ENCODE measurements around the gene ZNF367.
"Not testable (repeated sequence)": the region's sequence is repeated elsewhere in the genome, so short reads cannot be mapped to it uniquely, and the experiment has no call there.

ZNF367 gene

DNA sequence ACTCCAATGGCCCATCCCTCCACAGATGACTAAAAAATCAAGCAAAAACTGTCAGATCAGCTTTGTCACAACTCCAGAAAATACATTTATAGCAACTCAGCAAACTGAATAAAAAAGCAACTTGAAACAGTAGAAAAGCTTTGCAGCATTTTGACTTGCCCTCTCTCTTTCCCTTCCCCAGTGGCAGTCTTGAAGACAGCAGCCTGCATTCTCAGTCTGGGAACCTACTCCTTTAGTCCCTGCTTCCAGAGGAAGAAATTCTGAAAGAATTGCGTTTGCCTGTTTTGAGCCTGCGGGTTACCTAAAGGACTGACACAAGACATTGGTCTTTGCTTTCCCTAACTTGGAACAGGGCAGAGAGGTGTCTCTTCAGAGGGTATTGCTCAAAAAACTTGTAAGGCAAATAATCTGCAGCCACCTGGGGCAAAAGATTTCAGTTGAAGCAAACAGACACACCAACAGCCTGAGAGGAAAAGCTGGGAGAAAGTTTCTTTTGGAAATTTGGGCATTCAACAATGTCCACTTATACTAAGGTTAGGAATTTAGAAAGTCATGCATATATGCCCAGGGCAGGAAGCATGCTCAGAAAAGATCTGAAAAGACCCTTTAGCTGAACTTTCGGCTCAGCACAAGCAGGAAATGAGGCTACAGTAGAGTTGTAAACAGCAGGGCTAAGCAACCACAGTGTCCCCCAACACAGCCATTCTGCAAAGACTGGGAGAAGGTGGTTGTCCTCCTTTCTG is 19.4 kb downstream of the ZNF367 start:
- DNase-seq: no peak

DNA sequence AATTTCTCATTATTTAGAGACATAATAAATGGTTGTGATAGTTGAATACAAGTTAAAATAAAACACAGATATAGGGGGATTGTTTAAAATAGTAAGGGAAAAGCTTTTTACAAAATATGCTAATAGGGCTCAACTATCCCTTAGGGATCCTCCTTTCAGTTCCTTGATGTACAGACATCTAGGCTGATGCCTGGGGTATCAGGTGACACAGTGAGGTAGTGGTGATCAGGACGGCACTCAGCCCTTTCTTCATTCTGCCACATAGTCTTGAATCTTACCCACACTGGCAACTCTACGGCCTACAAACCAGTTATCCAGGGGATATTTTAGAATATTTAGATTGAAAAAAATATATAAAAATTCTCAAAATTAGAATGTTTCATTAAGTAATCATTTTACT is 22.2 kb downstream of the ZNF367 start:
- DNase-seq: no peak

DNA sequence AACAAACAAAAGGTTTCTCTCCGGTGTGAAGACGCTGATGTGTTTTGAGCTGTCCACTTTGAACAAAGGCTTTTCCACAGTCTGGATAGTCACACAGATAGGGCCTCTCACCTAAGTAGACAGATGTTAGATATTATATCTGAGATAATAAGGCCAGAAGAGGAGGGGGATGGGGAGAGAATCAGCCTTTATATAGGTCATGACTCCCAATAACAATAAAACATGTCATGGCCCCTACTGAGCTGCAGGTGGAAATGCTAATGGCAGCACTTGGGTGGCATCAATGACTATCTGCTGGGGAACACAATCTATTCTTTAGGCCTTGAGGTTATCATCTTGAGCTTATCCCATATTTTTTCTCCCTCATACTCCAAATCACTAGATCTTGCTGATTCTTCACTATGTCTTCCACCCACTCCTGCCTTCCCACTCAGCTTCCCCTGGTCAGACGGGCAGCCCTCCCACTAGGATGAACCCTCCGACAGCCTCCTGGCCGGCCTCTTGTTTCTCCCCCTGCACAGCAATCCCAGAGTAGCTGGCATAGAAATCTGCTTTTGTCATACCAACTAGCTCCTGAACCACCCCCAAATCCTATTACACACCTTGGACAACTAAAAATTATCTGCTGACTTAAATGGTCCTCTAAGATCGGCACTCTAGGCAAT is 23.2 kb downstream of the ZNF367 start:
- DNase-seq: no peak

DNA sequence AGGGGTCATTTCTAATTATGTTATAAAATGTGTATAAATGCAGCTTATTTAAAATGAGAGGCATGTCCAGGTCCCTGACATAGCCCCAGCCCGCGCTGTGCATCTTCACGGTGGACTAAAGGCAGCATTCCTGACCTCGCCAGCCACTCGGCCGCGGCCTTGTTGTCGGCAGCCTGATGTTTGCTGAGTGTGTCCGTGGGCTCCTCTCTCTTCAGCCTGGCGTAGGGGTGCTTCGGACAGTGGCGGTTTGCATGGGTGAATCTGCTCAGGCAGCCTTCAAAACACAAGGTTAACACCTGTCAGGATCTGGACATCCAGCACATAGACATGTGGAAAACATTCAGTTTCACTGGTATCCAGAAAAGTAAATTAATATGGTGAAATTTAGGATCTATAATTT is 25.9 kb downstream of the ZNF367 start:
- no peak for DNase-seq

DNA sequence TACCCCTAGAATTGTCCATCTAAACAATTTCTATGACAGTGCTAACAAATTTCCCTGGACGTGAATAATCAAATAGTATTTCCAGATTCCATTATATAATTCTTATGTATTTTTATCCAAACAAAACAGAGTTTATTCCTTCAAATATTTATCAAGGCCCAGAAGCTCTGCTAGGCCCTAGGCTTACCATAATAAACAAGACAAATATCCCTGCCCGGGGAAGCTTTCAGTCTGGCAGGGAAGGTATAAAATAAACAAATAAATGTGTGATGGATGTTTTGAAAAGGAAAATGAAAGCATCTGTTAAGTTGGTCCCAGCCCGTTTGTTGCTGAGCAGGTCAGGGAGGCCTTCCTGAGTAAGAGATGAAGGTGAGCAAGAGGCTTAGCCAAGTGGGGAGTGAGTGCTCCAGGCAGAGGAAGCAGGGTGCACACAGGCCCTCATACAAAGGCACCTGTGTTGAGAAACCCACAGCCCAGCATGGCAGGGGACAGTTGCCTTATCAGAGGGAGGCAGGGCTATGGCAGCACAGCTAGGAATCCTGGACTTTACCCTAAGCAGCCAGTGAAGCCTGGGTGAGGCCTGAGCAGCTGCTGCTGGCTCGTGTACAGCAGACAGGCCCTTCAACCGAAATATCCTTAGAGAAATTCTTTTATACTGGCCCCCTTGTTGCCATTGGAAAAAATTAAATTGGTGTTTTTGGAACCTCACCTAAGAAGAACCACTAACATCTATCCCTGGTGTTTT is 27.0 kb downstream of the ZNF367 start:
- no peak for DNase-seq

DNA sequence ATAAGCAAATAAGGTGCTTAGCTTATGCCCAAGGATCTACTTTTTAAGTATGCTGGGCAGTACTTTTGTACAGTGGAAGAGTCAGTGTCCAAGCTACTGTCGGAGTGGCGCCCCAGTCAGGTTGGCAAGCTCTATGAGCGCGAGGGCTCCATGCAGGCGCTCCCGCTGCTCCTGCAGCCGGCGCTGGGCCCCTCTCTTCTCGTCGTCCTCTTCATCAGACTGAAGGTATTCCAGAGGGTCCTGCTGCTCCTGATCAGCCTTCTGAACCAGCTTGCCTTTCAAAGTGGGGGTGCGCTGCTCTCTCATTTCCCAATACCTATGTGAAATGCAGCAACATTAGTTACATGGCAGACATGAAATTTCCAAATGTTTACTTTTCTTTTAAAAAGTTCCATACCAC is 30.0 kb downstream of the ZNF367 start:
- no peak for DNase-seq

DNA sequence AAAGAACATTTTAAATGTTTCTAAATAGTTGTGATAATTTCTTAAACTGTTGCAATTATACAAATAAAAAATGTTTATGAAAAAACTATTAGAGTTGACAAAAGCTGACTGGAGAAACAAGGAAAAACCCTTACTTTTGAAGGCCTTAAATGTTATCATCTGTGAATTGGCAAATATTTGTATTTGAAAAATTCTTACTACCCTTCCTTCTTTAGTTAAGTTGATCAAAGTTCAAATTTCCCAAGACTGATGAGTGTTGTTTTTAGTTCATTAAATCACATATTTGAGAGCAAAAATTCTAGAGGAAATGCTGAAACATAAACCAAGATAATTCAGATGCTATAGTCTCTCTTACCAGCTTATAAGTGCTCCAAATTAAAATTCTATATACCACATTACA is 32.0 kb downstream of the ZNF367 start:
- no peak for DNase-seq

DNA sequence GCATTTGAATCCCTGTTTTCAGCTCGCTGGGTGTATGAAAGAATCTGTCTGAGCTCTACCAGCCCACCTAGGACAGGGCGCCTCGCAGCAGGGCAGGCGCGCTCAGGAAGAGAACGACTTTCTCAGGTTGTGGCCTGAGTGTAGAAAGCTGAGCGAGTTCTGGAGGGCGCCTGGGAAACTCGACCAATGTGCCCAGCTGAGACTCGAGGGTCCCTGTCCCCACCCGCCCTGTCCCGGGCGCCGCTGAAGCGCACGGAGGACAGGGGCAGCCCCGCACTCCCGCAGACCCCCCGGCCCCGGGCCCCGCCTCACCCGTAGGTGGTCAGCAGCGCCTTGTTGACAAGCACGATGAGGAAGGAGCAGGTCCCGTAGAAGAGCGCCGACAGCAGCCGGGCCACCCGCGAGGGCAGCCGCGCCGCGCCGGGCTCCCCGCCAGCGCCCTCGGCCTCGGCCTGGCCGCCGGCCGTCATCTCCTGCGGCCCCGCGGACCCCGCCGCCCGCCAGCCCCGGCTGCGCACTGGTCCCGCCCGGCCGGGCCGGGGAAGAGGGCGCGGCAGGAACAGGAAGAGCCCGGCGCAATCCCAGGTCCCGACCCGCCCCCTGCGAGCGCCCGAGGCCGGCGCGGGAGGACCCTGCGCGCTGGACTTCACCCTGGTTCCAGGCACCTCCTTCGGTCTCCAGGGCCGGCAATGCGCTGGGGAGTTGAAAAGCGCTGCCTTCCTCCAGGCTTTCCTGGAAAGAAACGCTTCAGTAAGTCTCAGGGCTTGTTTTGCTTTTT is 34.8 kb downstream of the ZNF367 start, which contains the start of gene SLC35D2:
SLC35D2 (minus strand) TSS at position 547 of the 778 bp plus-strand sequence; CDS start at position 470, 77 bp downstream.
- DNase-seq: no peak

DNA sequence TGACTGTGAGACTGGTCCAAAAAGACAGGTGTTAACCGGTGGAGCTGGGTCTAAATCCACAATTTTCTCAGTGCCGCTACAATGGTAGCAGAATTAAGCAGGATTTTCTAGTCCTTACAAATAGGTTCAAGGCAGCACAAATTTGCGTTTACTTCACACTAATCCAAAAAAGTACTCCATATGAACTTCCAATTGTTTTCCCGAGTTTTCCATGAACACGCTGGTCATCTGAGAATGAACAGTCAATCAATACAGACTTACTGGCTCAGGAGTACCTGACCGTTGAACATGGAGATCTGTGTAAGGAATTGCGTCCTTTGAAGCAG is 35.4 kb downstream of the ZNF367 start:
- DNase-seq: no peak

DNA sequence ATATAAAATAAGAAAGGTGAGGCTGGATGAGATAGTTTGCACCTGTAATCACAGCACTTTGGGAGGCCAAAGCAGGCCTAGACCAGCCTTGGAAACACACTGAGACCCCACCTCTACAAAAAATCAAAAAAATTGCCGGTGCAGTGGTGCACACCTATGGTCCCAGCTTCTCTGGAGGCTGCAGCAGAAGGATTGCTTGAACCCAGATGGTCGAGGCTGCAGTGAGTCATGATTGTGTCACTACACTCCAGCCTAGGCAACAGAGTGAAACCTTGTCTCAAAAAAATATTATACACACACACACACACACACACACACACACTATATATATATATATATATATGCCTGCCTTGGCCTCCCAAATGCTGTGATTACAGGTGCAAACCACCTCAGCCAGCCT is 36.0 kb downstream of the ZNF367 start:
- DNase-seq: no peak

DNA sequence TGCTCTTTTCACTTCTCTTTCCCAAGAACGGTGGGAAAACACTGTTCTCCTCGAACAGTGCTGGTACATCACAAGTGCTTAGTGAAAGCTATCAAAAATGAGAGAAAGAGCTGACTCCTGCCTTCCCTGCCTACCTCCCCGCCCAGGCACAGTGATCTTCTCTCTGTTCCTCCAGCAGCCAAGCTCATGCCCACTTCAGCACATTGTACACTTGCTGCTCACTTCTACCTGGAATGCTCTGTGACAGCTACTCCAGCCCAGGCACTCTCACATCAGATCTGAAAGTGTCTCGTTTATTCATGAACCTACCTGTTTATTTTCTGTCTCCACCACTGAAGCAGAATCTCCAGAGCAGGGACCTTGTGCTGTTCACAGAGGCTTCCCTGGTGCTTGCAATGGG is 36.5 kb downstream of the ZNF367 start:
- DNase-seq: no peak

DNA sequence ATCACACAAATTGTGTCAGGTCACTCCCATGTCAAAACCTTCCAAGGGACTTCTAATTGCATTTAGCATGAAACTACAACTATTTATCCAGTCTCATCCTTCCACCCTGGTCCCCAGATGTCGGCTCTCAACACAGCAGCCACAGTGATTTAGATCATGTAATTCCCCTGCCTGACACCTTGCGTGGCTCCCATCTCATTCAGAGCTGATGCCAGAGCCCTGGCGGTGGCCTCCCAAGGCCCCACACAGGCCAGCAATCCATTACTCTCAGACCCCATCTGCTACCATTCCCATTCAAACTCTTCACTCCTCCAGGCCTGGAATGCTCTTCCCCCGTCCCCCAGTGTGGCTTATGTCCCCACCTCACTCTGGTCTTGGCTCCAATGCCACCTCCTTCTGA is 37.0 kb downstream of the ZNF367 start:
- DNase-seq: no peak

DNA sequence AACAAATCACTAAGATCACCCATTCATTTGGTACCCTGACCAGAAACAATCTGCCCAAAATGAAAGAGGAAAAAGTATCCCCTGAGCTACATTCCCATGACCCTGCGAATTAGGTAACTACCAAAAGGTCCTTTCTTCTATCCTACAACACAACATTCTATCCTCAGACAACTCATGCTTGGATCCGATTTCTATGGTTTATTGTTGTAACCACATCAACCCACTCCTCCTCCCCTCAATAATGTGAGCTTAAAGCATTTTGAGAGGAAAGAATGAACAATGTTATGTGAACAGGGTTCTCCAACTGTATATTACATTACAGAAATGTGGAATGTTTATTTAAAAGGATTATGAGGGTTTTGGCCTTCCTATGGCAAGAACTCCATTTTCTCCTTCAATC is 38.7 kb downstream of the ZNF367 start:
- no peak for DNase-seq

DNA sequence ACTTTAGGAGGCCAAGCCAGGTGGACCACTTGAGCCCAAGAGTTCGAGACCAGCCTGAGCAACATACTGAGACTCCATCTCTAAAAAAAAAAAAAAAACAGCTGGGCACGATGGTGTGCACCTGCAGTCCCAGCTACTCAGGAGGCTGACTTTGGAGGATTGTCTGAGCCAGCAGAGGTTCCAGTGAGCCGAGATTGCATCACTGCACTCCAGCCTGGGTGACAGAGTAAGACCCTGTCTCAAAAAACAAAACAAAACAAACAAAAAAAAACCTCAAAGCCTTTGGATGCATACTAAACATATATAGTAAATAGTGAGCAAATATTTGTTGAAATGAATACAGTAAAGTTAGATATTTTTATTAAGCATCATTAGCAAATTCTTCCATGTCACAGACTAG is 40.0 kb downstream of the ZNF367 start:
- DNase-seq: no peak

DNA sequence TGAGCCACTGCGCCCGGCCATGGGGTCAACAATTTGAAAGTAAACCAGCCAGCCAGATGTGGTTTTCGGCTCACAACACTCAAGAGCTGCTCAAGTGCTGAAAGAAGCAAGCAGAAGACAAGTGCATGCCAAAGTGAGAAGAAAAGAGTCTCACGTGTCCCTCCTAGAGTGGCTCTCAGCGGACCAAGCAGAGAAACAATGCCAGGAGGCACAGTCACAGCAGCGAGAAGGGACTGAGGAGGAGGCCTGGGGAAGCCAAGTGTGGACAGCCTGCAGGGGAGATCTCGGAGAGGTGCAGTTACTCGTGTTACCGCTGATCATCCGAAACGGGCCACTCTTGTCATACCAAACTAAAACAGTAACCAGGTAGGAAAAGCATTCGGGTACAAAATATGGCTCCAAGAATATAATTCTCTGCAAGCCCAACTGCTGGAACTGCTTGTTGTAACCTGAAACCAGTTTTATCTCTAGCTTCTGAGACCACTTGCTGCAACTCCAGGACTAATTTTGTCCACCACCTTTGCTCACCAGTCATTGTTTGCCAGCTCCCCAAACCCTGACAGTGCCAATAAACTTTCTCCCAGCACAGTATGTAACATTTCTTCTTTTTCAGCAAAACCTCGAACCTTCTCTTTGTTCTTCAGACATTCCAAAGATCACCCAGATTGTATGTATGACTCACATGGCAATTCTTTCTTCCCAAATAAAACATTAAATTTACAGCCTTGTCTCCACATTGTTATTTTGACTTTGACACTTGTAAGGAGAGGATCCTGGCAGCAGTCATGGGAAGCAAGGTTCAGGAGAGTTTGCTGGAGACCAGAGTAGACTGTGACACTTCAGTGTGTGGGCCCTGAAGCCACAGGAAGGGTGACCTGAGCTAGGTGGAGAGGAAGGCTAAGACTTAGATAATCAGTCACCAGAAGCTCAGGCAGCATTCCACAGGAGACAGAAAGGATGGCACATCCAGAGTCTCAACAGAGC is 41.0 kb downstream of the ZNF367 start:
- no peak for DNase-seq

DNA sequence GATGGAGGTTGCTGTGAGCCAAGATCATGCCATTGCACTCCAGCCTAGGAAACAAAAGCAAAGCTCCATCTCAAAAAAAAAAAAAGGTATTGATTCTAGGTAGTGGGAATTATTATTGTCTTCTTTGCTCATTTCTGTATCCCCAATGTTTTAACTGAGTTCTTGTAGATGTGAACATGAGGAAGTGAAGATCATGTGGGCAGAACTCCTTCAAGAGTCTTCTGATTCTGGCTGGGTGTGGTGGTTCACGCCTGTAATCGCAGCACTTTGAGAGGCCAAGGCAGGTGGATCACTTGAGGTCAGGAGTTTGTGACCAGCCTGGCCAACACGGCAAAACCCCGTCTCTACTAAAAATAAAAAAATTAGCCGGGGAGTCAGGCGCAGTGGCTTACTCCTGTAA is 42.7 kb downstream of the ZNF367 start:
- DNase-seq: not testable (repeated sequence)

DNA sequence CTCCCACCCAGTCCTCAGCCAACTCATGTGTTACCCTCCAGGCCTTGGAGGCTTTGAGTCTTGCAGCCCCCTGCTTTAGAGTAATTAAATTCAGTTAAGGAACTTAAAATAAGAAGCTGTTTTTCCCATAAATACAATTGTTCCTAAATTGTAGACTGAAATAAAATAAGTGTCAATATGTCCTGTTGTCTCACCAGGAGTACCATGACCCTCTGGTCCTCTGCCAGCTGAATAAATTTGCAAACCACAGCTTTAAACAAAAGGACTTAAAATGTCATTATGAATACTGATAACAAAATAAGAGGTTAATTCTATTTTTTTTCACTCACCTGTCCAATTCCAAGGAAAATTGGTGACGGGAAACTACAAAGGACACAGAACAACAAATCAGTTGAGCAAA is 50.2 kb downstream of the ZNF367 start:
- DNase-seq: no peak

DNA sequence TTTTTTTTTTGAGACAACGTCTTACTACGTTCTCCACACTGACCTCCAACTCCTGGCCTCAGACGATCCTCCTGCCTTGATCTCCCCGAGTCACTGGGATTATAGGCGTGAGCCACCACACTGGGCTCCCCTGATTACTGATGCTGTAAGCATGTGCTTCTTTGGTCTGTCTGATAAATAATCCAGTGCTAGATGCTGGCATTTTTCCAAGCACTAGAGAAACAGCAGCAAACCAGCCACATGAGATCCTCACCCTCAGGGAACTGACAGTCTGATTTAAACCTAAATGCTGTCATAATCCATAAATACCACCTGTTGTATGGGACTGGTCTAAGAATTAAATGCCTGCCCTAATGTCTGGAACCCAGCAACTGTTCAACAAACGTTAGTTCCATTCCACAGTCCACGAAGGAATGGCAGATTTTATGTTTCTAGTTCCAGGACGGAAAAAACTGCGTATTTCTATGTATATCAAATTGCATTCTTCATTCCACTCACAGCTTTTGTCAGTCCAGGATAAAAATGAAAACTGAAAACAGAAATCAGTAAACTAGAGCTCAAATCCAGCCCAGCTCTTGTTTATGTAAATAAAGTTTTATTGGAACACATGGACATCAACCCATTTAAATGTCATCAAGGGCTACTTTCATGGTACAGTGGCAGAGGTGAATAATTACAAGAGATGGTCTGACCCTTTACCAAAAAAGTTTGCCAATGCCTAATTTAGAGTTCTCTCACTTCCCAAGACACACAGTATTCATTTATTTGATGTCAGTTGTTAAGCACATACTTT is 54.8 kb downstream of the ZNF367 start:
- no peak for DNase-seq

DNA sequence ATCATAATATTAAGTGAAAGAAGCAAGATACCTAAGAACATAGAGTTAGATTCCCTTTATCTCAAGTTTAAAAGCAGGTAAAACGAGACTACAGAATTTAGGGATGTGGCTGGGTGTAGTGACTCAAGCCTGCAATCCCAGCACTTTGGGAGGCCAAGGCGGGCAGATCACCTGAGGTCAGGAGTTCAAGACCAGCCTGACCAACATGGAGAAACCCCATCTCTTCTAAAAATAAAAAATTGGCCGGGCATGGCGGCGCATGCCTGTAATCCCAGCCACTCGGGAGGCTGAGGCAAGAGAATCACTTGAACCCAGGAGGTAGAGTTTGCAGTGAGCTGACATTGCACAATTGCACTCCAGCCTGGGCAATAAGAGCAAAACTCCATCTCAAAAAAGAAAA is 56.1 kb downstream of the ZNF367 start:
- DNase-seq: not testable (repeated sequence)

DNA sequence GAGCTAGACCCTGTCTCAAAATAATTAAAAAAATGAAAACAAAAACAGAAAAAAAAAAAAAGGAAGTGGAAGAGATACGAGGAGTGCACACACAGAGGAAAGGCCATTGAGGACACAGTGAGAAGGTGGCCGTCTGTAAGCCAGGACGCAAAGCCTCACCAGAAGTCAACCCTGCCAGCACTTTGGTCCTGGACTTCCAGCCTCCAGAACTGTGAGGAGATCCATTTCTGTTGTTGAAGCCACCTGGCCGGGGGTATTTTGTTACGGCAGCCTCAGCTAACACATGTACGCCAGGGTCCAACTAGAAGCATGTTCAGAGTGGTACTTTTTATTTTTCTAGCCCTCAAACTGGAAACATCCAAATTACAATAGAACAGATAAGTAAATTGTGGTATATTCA is 56.5 kb downstream of the ZNF367 start:
- DNase-seq: no peak

DNA sequence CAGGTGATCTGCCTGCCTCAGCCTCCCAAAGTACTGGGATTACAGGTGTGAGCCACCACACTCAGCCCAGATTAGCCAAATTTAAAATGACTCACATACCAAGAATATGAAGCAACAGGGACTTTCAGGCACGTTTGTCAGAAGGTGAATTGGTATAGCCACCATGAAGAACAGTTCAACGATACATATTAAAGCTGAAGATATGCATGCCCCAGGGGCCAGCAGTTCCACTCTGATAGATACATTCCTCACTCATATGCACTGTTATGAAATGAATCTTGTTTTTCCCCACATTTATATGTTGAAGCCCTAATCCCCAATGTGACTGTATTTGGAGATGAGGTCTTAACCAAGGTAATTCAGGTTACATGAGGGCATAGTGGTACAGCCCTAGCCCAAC is 57.2 kb downstream of the ZNF367 start:
- no peak for DNase-seq

All from SIG-M5 (cell line).